Lower leg skin (tissue), 4 donors: ENCODE data around the gene C9orf72. TPM values are rescaled to one million over a fixed set of nuclear protein-coding genes. Genes with fewer than 3 reads are reported as not detected.

Source experiments
- DNase-seq, 2 donors: peaks; one replicate each; pipeline ENCODE4 v3.0.0-alpha.2; 2019; ENCODE audit warnings: low spot score in 2 of 2
- H3K4me3 ChIP-seq: fragments of 200-600 bp; sonication (generic); 2 replicates; pipeline ENCODE4 v1.5.1; 2017; ENCODE audit warnings: mild to moderate bottlenecking, low read depth; ENCODE audit not compliant: poor library complexity, severe bottlenecking
- POLR2A ChIP-seq, 2 donors: fragments of 450-650 bp; IDR thresholded peaks; one replicate each; pipeline ENCODE4 v1.6.1; 2016 to 2017; ENCODE audit warnings: antibody characterized with exemption in 2 of 2, mild to moderate bottlenecking in 1 of 2, moderate library complexity in 1 of 2
- WGBS, 2 donors: methylation state at CpG; one replicate each; pipeline ENCODE4 v1.1.5; 2018; 5-methylcytosine and 5-hydroxymethylcytosine counted together
- intact Hi-C: fragments of 100-400 bp; cut with DNase I; formaldehyde crosslinking; loops from one replicate; pipeline ENCODE4 v1.15.0; 2023; ENCODE audit warnings: low total_unique reads
- total RNA-seq, 4 donors: library from RNA; depleted of rRNA; stranded (reverse); fragments of >200 nt; gene quantifications; one replicate each; pipeline ENCODE4 v1.1.0, GENCODE V29; 2016
- TF ChIP-seq, protein P1 (sequence below), 3 donors: fragments of 450-650 bp; IDR thresholded peaks; one replicate each; pipeline ENCODE4 v1.5.1; 2016; ENCODE audit warnings: antibody characterized with exemption in 3 of 3, mild to moderate bottlenecking in 3 of 3, moderate library complexity in 2 of 3

C9orf72 gene
- total RNA-seq, 4 donors from 2014 or later: 10.3 to 16.6 (median 12.5) TPM

DNA sequence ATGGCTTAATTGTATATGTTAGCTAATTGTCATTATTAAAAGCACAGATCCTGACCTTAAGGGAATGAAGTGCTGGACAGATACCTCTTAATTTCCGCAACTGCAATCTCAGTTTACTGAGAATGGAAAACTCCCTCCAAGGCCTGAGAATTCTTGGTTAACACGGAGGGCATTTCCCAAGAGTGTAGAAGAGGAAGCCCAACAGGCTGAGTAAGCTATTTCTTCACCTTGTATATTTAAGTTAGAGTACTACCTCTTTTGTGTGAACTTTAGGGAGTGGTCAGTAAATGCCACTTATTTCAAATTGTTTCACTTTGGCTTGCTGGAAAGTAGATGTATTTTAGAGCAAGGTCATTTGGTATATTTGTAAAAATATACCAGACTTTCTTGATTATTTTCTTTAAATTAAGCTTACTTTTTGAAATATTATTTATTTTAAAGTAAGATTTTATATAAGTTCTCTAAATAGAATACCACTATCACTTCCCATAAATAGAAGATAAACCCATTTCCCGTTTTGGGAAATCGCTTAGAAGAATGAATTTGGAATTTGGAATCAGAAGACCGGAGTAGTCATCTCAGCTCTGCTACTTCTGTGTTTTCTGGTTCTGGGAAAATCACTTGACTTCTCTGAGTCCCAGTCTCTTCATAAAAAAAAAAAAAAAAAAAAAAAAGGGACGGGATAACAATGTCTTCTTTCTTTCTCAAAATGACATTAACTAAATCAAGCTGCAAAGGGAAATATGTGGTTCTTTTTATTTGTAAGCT is 26.0 kb upstream of the C9orf72 start:
- no peak for TF ChIP-seq POLR2A (IDR thresholded peaks at IDR 0.05)
- TF ChIP-seq, protein P1, sequence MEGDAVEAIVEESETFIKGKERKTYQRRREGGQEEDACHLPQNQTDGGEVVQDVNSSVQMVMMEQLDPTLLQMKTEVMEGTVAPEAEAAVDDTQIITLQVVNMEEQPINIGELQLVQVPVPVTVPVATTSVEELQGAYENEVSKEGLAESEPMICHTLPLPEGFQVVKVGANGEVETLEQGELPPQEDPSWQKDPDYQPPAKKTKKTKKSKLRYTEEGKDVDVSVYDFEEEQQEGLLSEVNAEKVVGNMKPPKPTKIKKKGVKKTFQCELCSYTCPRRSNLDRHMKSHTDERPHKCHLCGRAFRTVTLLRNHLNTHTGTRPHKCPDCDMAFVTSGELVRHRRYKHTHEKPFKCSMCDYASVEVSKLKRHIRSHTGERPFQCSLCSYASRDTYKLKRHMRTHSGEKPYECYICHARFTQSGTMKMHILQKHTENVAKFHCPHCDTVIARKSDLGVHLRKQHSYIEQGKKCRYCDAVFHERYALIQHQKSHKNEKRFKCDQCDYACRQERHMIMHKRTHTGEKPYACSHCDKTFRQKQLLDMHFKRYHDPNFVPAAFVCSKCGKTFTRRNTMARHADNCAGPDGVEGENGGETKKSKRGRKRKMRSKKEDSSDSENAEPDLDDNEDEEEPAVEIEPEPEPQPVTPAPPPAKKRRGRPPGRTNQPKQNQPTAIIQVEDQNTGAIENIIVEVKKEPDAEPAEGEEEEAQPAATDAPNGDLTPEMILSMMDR (IDR thresholded peaks at IDR 0.05): no peak
- intact Hi-C loops: no loop called here
- WGBS, 2 donors: 74 to 80% methylated on average over 6 of the region's 6 CpGs
- H3K4me3 ChIP-seq: no peak overlapping the region
- no peak for DNase-seq

DNA sequence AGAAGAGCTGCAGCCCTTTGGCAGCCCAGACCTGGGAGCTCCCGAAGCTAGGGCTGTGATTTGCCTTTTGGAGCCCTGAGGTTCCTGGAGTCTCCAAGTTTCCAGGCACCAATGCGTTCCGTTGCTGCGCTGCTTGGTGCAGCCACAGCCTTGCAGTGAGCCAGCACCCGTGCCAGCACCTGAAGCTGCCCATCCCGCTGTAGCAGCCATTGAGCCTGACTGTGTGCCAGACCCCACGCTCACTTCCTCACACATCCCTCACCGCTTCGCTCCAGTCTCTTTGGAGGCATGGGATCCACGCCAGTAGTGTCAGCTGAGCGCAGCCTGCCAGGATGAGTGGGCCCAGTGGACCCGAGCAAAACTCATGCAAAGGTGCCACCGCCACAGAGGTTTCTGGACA is 22.5 kb upstream of the C9orf72 start:
- WGBS, 2 donors: 90% methylated on average over 13 of the region's 13 CpGs
- H3K4me3 ChIP-seq: no peak overlapping the region
- DNase-seq: no peak
- TF ChIP-seq, protein P1 (IDR thresholded peaks at IDR 0.05): no peak
- intact Hi-C loops: no loop called here

DNA sequence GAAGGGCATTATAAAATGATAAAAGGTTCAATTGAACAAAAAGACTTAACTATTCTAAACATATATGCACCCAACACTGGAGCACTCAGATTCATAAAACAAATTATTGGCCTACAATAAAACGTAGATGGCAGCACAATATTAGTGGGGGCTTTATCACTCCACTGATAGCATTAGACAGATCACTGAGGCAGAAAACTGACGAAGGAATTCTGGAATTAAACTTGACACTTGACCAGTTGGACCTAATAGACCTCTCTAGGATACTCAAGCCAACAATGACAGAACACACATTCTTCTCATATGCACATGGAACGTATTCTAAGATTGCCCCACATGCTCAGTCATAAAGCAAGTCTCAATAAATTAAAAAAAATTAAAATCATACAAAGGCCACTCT is 18.4 kb upstream of the C9orf72 start:
- DNase-seq: no peak
- WGBS, 2 donors: 77 to 79% methylated on average over 3 of the region's 3 CpGs
- intact Hi-C loops: no loop called here
- no peak overlapping the region for H3K4me3 ChIP-seq
- no peak for TF ChIP-seq POLR2A (IDR thresholded peaks at IDR 0.05)
- TF ChIP-seq, protein P1 (IDR thresholded peaks at IDR 0.05): no peak

DNA sequence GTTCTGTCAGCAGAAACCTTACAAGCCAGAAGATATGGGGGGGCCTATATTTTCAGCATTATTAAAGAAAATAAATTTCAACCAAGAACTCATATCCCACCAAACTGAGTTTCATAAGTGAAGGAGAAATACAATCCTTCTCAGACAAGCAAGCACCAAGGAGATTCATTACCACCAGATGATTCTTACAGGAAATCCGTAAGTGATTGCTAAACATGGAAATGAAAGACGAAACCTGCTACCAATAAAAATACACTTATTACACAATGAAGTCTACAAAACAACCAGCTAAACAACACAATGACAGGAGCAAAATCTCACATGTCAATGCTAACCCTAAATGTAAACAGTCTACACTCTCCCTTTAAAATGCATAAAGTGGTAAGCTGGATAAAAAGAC is 17.8 kb upstream of the C9orf72 start:
- intact Hi-C loops: no loop called here
- WGBS, 2 donors: 61 to 70% methylated on average over 2 of the region's 2 CpGs
- no peak overlapping the region for H3K4me3 ChIP-seq
- no peak for DNase-seq
- TF ChIP-seq POLR2A (IDR thresholded peaks at IDR 0.05): no peak
- TF ChIP-seq, protein P1 (IDR thresholded peaks at IDR 0.05): no peak

DNA sequence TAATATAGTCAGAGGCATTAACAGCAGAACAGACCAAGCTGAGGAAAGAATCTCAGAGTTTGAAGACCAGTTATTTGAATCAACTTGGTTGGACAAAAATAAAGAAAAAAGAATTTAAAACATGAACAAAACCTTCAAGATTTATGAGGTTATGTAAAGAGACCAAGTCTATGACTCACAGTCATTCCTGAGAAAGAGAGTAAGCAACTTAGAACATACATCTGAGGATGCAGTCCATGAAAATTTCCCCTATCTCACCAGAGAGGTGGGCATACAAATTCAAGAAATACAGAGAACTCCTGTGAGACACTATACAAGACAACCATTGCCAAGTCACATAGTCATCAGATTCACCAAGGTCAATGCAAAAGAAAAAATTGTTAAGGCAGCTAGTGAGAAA is 17.4 kb upstream of the C9orf72 start:
- no peak for TF ChIP-seq POLR2A (IDR thresholded peaks at IDR 0.05)
- TF ChIP-seq, protein P1 (IDR thresholded peaks at IDR 0.05): no peak
- no peak overlapping the region for H3K4me3 ChIP-seq
- no peak for DNase-seq
- intact Hi-C loops: no loop called here

DNA sequence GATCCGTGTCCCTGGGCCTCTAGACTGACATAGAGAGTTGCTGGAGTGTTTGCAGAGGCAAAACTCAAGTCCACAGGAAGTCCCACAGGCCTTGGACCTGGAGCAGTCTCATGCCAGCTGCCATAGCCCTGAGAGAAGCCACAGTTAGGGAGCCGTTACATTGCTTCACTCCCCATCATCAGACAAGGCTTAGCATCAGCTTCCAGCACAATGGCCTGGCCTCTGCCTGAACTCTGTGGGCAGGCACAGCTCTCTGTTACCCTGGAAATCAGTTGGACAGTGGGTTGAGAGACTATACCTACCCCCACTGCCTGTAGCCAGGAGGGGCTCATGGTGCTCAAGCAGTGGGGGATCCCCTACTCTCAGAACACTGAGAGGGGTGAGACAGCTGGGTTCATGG is 16.2 kb upstream of the C9orf72 start:
- no peak for DNase-seq
- TF ChIP-seq, protein P1 (IDR thresholded peaks at IDR 0.05): no peak
- no peak for TF ChIP-seq POLR2A (IDR thresholded peaks at IDR 0.05)
- intact Hi-C loops: no loop called here
- WGBS, 2 donors: 82 to 89% methylated on average over 2 of the region's 2 CpGs
- no peak overlapping the region for H3K4me3 ChIP-seq
